AG04449 (cell line): ENCODE results near the gene SLBP.

Source experiments
- CTCF ChIA-PET: fragments of 350-600 bp; formaldehyde crosslinking; extraction: SDS; loops from one replicate; lab custom pipeline; 2021; ENCODE audit warnings: antibody characterized with exemption; lab: Yijun Ruan, JAX
- POLR2A ChIA-PET: fragments of 400-600, 350-600 bp; formaldehyde crosslinking; extraction: SDS; loops from one replicate; lab custom pipeline; 2020; ENCODE audit warnings: antibody characterized with exemption, inconsistent platforms; lab: Yijun Ruan, JAX
- DNase-seq: peaks from one replicate; pipeline ENCODE4 v3.0.0-alpha.2; 2010; ENCODE audit warnings: low read depth, low spot score
- H3K4me3 ChIP-seq: 2 replicates; pipeline ENCODE4 v1.5.1; 2011; ENCODE audit warnings: low read depth, mild to moderate bottlenecking, control low read depth, low read length
- TF ChIP-seq, protein P1 (sequence below): IDR thresholded peaks from one replicate; pipeline ENCODE4 v1.5.1; 2011; ENCODE audit warnings: mild to moderate bottlenecking, moderate library complexity, low read length, control low read depth, inconsistent platforms; ENCODE audit not compliant: insufficient read depth; ENCODE audit errors: missing control alignments

The SLBP gene

DNA sequence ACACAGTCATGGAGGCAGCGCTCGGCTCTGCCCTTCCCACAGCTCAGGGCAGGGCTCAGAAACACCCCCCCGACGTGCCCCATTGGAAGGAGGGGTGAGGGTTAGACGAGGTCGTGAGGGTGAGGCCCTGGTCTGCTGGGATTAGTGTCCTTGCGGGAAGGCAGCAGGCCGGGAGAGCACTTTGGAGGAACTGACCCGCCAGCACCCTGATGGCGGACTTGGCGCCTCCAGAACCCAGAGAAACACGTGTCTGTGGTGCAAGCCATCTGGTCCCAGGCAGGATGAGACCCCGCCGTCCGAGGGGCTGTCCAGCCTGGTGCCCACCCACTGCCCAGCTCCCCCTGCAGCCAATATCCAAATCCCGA is 35.5 kb upstream of the SLBP start:
- DNase-seq: no peak
- H3K4me3 ChIP-seq: no peak overlapping the region
- TF ChIP-seq, protein P1, sequence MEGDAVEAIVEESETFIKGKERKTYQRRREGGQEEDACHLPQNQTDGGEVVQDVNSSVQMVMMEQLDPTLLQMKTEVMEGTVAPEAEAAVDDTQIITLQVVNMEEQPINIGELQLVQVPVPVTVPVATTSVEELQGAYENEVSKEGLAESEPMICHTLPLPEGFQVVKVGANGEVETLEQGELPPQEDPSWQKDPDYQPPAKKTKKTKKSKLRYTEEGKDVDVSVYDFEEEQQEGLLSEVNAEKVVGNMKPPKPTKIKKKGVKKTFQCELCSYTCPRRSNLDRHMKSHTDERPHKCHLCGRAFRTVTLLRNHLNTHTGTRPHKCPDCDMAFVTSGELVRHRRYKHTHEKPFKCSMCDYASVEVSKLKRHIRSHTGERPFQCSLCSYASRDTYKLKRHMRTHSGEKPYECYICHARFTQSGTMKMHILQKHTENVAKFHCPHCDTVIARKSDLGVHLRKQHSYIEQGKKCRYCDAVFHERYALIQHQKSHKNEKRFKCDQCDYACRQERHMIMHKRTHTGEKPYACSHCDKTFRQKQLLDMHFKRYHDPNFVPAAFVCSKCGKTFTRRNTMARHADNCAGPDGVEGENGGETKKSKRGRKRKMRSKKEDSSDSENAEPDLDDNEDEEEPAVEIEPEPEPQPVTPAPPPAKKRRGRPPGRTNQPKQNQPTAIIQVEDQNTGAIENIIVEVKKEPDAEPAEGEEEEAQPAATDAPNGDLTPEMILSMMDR: no peak
- CTCF ChIA-PET: interaction anchor here (0.6 to 7.4 kb wide), 22 partner anchors 10 to 161 kb away, joined by 3 to 205 read pairs (median 4); partner anchors contain the start of genes TACC3 and TMEM129
- POLR2A ChIA-PET: no interaction called here

- no peak overlapping the region for H3K4me3 ChIP-seq
- TF ChIP-seq, protein P1: no peak
- POLR2A ChIA-PET: no interaction called here
- CTCF ChIA-PET: interaction anchor here (0.6 to 7.4 kb wide), 19 partner anchors 10 to 162 kb away, joined by 3 to 205 read pairs (median 4); partner anchors contain the start of genes TACC3 and TMEM129
- DNase-seq: no peak
Measured at GRCh38 chr4:1746919-1747602, 34.9 kb upstream of the SLBP start.

DNA sequence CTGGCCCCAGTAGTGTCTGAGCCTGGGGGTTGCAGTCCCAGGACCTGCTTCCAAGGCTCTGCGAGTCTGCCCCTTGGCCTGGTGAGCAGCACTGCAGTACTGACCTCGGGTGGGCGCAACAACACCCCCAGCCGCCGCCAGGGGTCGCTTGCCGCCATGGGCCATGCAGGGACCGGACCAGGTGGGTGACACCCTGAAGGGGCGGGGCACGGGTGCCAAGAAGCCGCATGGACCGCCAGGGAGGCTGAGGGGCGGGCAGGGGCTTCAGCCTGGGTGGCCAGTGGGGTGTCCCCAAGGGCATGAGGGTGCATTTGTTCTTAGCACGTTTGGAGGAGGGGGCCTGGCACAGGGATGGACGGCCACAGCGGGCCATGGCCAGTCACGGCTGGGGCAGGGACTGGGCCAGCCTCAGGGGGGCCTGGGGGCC is 34.2 kb upstream of the SLBP start:
- H3K4me3 ChIP-seq: no peak overlapping the region
- ChIA-PET CTCF (interaction anchor here (1.2 to 7.5 kb wide), 13 partner anchors 10 to 164 kb away, joined by 3 to 205 read pairs (median 20); no protein-coding TSS in a partner anchor), POLR2A (no interaction called here)
- DNase-seq: no peak
- TF ChIP-seq, protein P1: peak; percentile 98

DNA sequence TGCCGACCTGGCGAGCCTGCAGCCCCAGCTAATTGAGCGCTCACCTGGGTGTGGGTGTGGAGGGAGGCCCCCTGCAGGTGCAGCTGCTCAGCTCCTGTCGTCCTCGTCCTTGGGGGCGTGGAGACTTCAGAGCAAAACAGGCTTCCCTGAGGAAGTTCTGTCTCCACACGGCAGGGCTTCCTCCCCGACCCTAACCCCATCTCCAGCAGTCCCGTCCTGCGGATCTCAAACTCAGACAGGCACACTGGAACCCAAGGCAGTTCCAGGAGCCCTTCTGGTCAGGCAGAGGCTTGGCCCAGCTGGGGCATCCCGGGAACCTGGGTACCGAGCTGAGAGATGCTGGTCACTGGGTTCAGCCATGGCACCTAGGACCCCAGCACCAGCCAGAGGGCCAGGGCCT is 33.6 kb upstream of the SLBP start:
- DNase-seq: no peak
- TF ChIP-seq, protein P1: no peak
- POLR2A ChIA-PET: no interaction called here
- no peak overlapping the region for H3K4me3 ChIP-seq
- CTCF ChIA-PET: interaction anchor here (0.8 to 7.5 kb wide), 10 partner anchors 12 to 164 kb away, joined by 3 to 205 read pairs (median 8); no protein-coding TSS in a partner anchor

DNA sequence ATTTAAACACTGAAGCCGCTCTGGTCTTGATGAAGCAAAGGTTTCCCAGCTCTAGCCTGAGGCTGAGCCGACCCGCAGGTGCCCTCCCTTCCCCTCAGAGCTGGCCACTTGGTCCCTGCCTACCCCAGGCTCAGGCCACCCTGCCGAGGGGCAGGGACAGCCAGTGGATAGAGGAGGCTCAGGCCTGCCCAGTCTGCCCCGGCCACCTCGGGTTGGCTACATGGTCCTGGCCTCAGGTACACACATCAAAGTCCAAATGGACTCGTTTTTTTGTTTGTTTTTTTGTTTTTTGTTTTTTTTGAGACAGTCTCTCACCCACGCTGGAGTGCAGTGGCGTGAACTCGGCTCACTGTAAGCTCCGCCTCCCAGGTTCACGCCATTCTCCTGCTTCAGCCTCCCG is 33.0 kb upstream of the SLBP start:
- DNase-seq: no peak
- TF ChIP-seq, protein P1: no peak
- ChIA-PET POLR2A (no interaction called here), CTCF (interaction anchor here (0.8 to 7.5 kb wide), 12 partner anchors 9 to 165 kb away, joined by 3 to 205 read pairs (median 8); no protein-coding TSS in a partner anchor)
- H3K4me3 ChIP-seq: no peak overlapping the region

- H3K4me3 ChIP-seq: no peak overlapping the region
- TF ChIP-seq, protein P1: no peak
- no peak for DNase-seq
- POLR2A ChIA-PET: no interaction called here
- CTCF ChIA-PET: interaction anchor here (1.0 to 7.5 kb wide), 8 partner anchors 10 to 165 kb away, joined by 4 to 205 read pairs (median 18); no protein-coding TSS in a partner anchor
Measured at GRCh38 chr4:1744552-1744951, 32.4 kb upstream of the SLBP start.
